ELR (cell line): ENCODE data around the gene NOX5.
A peak's percentile ranks its signal among the peaks of the same experiment; 100 is the strongest.

Source experiments
- DNase-seq: peaks from one replicate; pipeline ENCODE4 v3.0.0-alpha.2; 2015; ENCODE audit warnings: low read depth

NOX5 gene

GRCh38 chr15:69082554-69082953, 68.1 kb downstream of the NOX5 start:
- DNase-seq, result no peak

- no peak for DNase-seq
Observed at GRCh38 chr15:69084404-69085030, 70.0 kb downstream of the NOX5 start.

- no peak for DNase-seq
Observed at GRCh38 chr15:69085325-69086081, 71.0 kb downstream of the NOX5 start.

GRCh38 chr15:69086427-69087204, 72.1 kb downstream of the NOX5 start:
- DNase-seq, result no peak

- no peak for DNase-seq
Observed at GRCh38 chr15:69087366-69087976, 73.0 kb downstream of the NOX5 start.

GRCh38 chr15:69088300-69088965, 73.9 kb downstream of the NOX5 start:
- DNase-seq, result no peak

- DNase-seq, result no peak
Observed at GRCh38 chr15:69089258-69089657, 74.8 kb downstream of the NOX5 start.

GRCh38 chr15:69090197-69090948, 75.9 kb downstream of the NOX5 start:
- no peak for DNase-seq

GRCh38 chr15:69091654-69092053, 77.2 kb downstream of the NOX5 start:
- DNase-seq, result no peak

- DNase-seq, result peak; percentile 88
Observed at GRCh38 chr15:69092159-69092558, 77.7 kb downstream of the NOX5 start.

GRCh38 chr15:69093127-69093526, 78.6 kb downstream of the NOX5 start:
- DNase-seq, result peak; percentile 44

GRCh38 chr15:69093614-69094013, 79.1 kb downstream of the NOX5 start:
- DNase-seq, result no peak

GRCh38 chr15:69094124-69094921, 79.8 kb downstream of the NOX5 start:
- DNase-seq, result no peak

- no peak for DNase-seq
Observed at GRCh38 chr15:69095274-69095673, 80.8 kb downstream of the NOX5 start.

GRCh38 chr15:69096196-69096595, 81.7 kb downstream of the NOX5 start:
- no peak for DNase-seq

- DNase-seq, result no peak
Observed at GRCh38 chr15:69096626-69097025, 82.1 kb downstream of the NOX5 start.

- DNase-seq, result no peak
Observed at GRCh38 chr15:69098771-69099170, 84.3 kb downstream of the NOX5 start.

GRCh38 chr15:69099941-69100340, 85.4 kb downstream of the NOX5 start:
- no peak for DNase-seq

- no peak for DNase-seq
Observed at GRCh38 chr15:69100821-69101220, 86.3 kb downstream of the NOX5 start.

- no peak for DNase-seq
Observed at GRCh38 chr15:69104050-69104750, 89.7 kb downstream of the NOX5 start.
